Psoas muscle (tissue), 8 donors: ENCODE data around the gene QSOX2. TPM values are rescaled to one million over a fixed set of nuclear protein-coding genes. Genes with fewer than 3 reads are reported as not detected.

Experiments
- ATAC-seq, 4 donors: fragments of 200-7000 bp; cut with Tn5 transposase; one replicate each; pipeline ENCODE4 v1.9.1; 2020; ENCODE audit warnings: moderate library complexity in 3 of 4, mild to moderate bottlenecking in 2 of 4
- DNase-seq, 2 donors: peaks; one replicate each; pipeline ENCODE4 v3.0.0-alpha.2; 2020
- H3K27ac ChIP-seq: fragments of 200-600 bp; one replicate; pipeline ENCODE4 v1.8.0; 2022
- H3K27me3 ChIP-seq, 3 donors: fragments of 200-600 bp in 1 of 3; one replicate each; pipeline versions ENCODE4 v1.6.1 to v1.8.0; 2013 to 2022; ENCODE audit warnings: low read length in 2 of 3, mild to moderate bottlenecking in 2 of 3, moderate library complexity in 1 of 3; ENCODE audit not compliant: insufficient read depth in 3 of 3
- H3K36me3 ChIP-seq, 2 donors: fragments of 200-600 bp in 1 of 2; one replicate each; pipeline versions ENCODE4 v1.6.1 to v1.8.0; 2013 to 2022; ENCODE audit warnings: low read depth in 1 of 2, mild to moderate bottlenecking in 1 of 2, moderate library complexity in 1 of 2; ENCODE audit not compliant: insufficient read depth in 1 of 2
- H3K4me1 ChIP-seq: fragments of 200-600 bp; one replicate; pipeline ENCODE4 v1.8.0; 2022
- H3K4me3 ChIP-seq: fragments of 200-600 bp; one replicate; pipeline ENCODE4 v1.8.0; 2022; ENCODE audit warnings: mild to moderate bottlenecking
- H3K9me3 ChIP-seq: fragments of 200-600 bp; one replicate; pipeline ENCODE4 v1.8.0; 2022
- CTCF ChIP-seq: fragments of 200-600 bp; IDR thresholded peaks from one replicate; pipeline ENCODE4 v1.8.0; 2022; ENCODE audit warnings: antibody characterized with exemption
- WGBS, 3 donors: extraction: QIAGEN DNeasy Blood & Tissue Kit; methylation state at CpG; one replicate each; pipeline versions ENCODE4 v1.1.6 to v1.1.7; 2013; 5-methylcytosine and 5-hydroxymethylcytosine counted together
- intact Hi-C, 2 donors: fragments of 100-400 bp; cut with DNase I; formaldehyde crosslinking; loops; one replicate each; pipeline versions ENCODE4 v1.11.0 to v1.14.2; 2022
- polyA plus RNA-seq, 3 donors: library from polyadenylated mRNA; stranded (reverse); fragments of 200-250 nt; gene quantifications; one replicate each; pipeline ENCODE4 v1.2.3, GENCODE V29; 2013
- total RNA-seq, 4 donors: library from RNA; stranded (reverse); fragmentation: NEBNext Ultra II Directional in 2 of 4; extraction: Animal tissue kit (Norgen Biotek cat#: 25700) in 2 of 4; gene quantifications; one replicate each; pipeline versions ENCODE4 v1.2.1 to v1.2.4, GENCODE V29; 2021 to 2023
- donor health status: healthy with polysubstance abuse.
- donor health status: DM: no; HTN: no; CAD: no; lungs with moderate emphysema.
- donor health status: Bipolar disorder and iron deficiency.
- donor health status: healthy.
- donor health status: DM: yes; HTN: yes; CAD: no.
- donor health status: DM: no; HTN: no; CAD: no.
- donor health status: DM: no; HTN: no; CAD: no.
- donor health status: DM: yes; HTN: yes; CAD: no.

Gene QSOX2
- total and polyA plus RNA-seq, 7 donors: 3.6 to 7.5 (median 5.6) TPM

- Histone ChIP-seq H3K36me3 (no peaks in the 10 kb centered on the region), H3K27me3 (peaks cover 0 to 55% (median 10%) of the 10 kb centered on the region in 3 donors), H3K4me1 (no peaks in the 10 kb centered on the region), H3K9me3 (no peaks in the 10 kb centered on the region), H3K27ac (no peak overlapping the region), H3K4me3 (no peak overlapping the region)
- TF ChIP-seq CTCF: no peak
- DNase-seq: no peak
- intact Hi-C loops: loop anchor here (10.0 kb wide), 4 partner anchors 112 to 682 kb away; partner anchors contain the start of gene UBAC1 (in 1 of the 2)
- no peak for ATAC-seq
- WGBS, 3 donors: 77 to 84% (median 78%) methylated on average over 26 to 30 of the region's 30 CpGs
Measured at GRCh38 chr9:136286359-136286986, 40.9 kb upstream of the QSOX2 start.

GRCh38 chr9:136285501-136286358 is 40.1 kb upstream of the QSOX2 start:
- Histone ChIP-seq H3K9me3 (no peaks in the 10 kb centered on the region), H3K4me3 (no peak overlapping the region), H3K36me3 (no peaks in the 10 kb centered on the region), H3K27ac (no peak overlapping the region), H3K4me1 (no peaks in the 10 kb centered on the region), H3K27me3 (peaks cover 0 to 56% (median 10%) of the 10 kb centered on the region in 3 donors)
- no peak for TF ChIP-seq CTCF
- intact Hi-C loops: loop anchor here (10.0 kb wide), 4 partner anchors 111 to 681 kb away; partner anchors contain the start of gene UBAC1 (in 1 of the 2)
- no peak for ATAC-seq
- no peak for DNase-seq
- WGBS, 3 donors: 76 to 82% (median 80%) methylated on average over 23 to 28 of the region's 28 CpGs

GRCh38 chr9:136284951-136285350 is 39.3 kb upstream of the QSOX2 start:
- 77 to 81% (median 78%) methylated on average over 16 to 19 of the region's 19 CpGs for WGBS, 3 donors
- ATAC-seq: no peak
- Histone ChIP-seq H3K4me1 (no peaks in the 10 kb centered on the region), H3K9me3 (no peaks in the 10 kb centered on the region), H3K27ac (no peak overlapping the region), H3K27me3 (peaks cover 0 to 56% (median 7%) of the 10 kb centered on the region in 3 donors), H3K36me3 (no peaks in the 10 kb centered on the region), H3K4me3 (no peak overlapping the region)
- DNase-seq: no peak
- intact Hi-C loops: loop anchor here (5.0 to 10.0 kb wide), 5 partner anchors 110 to 683 kb away; partner anchors contain the start of gene UBAC1 (in 1 of the 2)
- TF ChIP-seq CTCF: no peak

DNA sequence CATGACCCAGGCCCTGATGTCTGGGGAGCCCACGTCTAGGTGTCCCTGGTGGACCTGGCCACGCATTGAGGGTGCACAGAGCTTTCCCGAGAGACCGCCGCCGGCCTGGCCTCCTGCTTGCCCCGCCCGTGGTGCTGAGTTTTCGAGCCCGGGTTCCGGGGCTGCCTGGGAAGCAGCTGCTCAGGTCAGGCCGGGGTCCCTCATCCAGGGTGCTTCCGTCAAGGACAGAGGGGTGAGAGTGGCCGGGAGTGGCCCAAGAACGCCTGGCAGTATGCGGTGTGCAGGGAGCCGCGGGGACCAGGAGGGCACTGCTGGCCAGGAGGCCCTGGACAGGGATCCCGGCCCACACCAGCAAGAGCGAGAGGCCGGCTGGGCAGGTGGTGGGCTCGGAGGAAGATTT is 38.7 kb upstream of the QSOX2 start:
- WGBS, 3 donors: 54 to 58% (median 57%) methylated on average over 21 to 22 of the region's 22 CpGs
- no peak for DNase-seq
- Histone ChIP-seq H3K9me3 (no peaks in the 10 kb centered on the region), H3K27ac (no peak overlapping the region), H3K27me3 (peaks cover 0 to 54% (median 6%) of the 10 kb centered on the region in 3 donors), H3K36me3 (no peaks in the 10 kb centered on the region), H3K4me3 (no peak overlapping the region), H3K4me1 (no peaks in the 10 kb centered on the region)
- intact Hi-C loops: loop anchor here (5.0 to 10.0 kb wide), 5 partner anchors 110 to 682 kb away; partner anchors contain the start of gene UBAC1 (in 1 of the 2)
- ATAC-seq: no peak
- TF ChIP-seq CTCF: no peak
